Effector memory CD4-positive, alpha-beta T cell (primary cell): ENCODE measurements around the gene RNU6-9.
A peak's percentile ranks its signal among the peaks of the same experiment; 100 is the strongest.
"Not testable (repeated sequence)": the region's sequence is repeated elsewhere in the genome, so short reads cannot be mapped to it uniquely, and the experiment has no call there.

ENCODE experiments used
- DNase-seq, 3 donors: peaks; one replicate each; pipeline ENCODE4 v3.0.0-alpha.2; 2020
- H3K27ac ChIP-seq: 2 replicates; pipeline ENCODE4 v1.7.0; 2013; ENCODE audit warnings: mild to moderate bottlenecking, low read length, moderate library complexity; ENCODE audit not compliant: insufficient read depth, poor library complexity, severe bottlenecking
- H3K27me3 ChIP-seq: replicated peaks from 2 replicates; pipeline ENCODE4 v1.7.0; 2013; ENCODE audit warnings: mild to moderate bottlenecking, low read length; ENCODE audit not compliant: insufficient read depth, control insufficient read depth, poor library complexity, severe bottlenecking
- H3K36me3 ChIP-seq: 2 replicates; pipeline ENCODE4 v1.7.0; 2013; ENCODE audit warnings: mild to moderate bottlenecking, low read length, moderate library complexity; ENCODE audit not compliant: control insufficient read depth, insufficient read depth
- H3K4me1 ChIP-seq: 2 replicates; pipeline ENCODE4 v1.7.0; 2013; ENCODE audit warnings: low read length, mild to moderate bottlenecking; ENCODE audit not compliant: control insufficient read depth, insufficient read depth, poor library complexity, severe bottlenecking
- H3K4me3 ChIP-seq: 2 replicates; pipeline ENCODE4 v1.7.0; 2013; ENCODE audit warnings: low read length, low read depth, mild to moderate bottlenecking; ENCODE audit not compliant: insufficient read depth, poor library complexity, severe bottlenecking
- H3K9me3 ChIP-seq: 2 replicates; pipeline ENCODE4 v1.7.0; 2013; ENCODE audit warnings: mild to moderate bottlenecking, low read length, moderate library complexity; ENCODE audit not compliant: control insufficient read depth
- total RNA-seq, 3 donors: gene quantifications; one replicate each; lab custom pipeline; 2026; lab: John Stamatoyannopoulos, UW

Gene RNU6-9
- total RNA-seq, result 0 to 0.26 (median 0.17) reads per million in 3 donors

DNA sequence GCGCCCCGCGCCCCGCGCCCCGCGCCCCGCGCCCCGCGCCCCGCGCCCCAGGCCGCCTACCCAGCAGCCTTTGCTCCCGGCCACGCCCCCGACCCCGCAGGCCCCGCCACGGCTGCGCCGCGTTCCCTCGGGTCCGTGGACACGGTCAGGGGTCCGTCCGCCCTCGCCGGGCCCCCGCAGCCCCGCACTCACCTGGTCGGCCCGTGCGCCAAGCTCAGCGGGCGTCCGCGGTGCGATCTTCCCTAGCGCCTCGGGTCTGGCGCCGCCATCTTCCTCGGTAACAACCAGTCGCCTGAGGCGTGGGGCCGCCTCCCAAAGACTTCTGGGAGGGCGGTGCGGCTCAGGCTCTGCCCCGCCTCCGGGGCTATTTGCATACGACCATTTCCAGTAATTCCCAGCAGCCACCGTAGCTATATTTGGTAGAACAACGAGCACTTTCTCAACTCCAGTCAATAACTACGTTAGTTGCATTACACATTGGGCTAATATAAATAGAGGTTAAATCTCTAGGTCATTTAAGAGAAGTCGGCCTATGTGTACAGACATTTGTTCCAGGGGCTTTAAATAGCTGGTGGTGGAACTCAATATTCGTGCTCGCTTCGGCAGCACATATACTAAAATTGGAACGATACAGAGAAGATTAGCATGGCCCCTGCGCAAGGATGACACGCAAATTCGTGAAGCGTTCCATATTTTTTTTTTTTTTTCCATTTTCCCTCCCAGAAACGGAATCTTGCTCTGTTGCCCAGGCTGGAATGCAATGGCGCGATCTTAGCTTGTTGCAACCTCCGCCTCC is at the start of gene RNU6-9, which contains the start of gene MED16:
TSS of gene RNU6-9 (plus strand) at position 591 of the 796 bp plus-strand sequence.
TSS of gene MED16 (minus strand) at position 294 of the 796 bp plus-strand sequence. CDS start 2,056 bp downstream, outside the sequence.
- H3K27me3 ChIP-seq, result no peaks in the 10 kb centered on the region
- peaks cover 18% of the 10 kb centered on the region for H3K4me1 ChIP-seq
- H3K9me3 ChIP-seq, result no peaks in the 10 kb centered on the region
- peak within 1 kb of the TSS; percentile 87 for H3K27ac ChIP-seq
- peak; percentile 85 to 89 (median 86) for DNase-seq
- H3K4me3 ChIP-seq, result peak within 1 kb of the TSS; percentile 91
- H3K36me3 ChIP-seq, result peaks cover 30% of the 10 kb centered on the region

DNA sequence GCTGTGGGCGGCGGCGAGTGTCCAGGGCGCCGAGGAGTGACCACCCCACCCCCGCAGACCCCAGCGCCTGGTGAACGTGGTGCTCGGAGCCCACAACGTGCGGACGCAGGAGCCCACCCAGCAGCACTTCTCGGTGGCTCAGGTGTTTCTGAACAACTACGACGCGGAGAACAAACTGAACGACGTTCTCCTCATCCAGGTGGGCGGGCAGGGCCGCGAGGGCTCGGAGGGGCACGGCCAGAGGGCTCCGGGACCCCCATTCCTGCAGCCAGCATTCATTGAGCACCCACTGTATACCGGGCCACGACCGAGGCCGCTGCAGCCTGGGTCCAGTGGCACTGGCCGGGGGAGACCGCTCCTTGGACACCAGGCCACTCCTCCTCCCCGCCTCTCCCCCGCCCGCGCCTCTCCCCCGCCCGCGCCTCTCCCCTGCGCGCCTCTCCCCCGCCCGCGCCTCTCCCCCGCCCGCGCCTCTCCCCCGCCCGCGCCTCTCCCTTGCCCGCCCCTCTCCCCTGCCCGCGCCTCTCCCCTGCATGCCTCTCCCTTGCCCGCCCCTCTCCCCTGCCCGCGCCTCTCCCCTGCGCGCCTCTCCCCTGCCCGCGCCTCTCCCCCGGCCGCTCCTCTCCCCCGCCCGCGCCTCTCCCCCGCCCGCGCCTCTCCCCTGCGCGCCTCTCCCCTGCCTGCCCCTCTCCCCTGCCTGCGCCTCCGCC is 49.3 kb upstream of the RNU6-9 start:
- Histone ChIP-seq H3K4me3 (no peak overlapping the region), H3K27me3 (peaks cover 21% of the 10 kb centered on the region), H3K9me3 (no peaks in the 10 kb centered on the region), H3K36me3 (no peaks in the 10 kb centered on the region), H3K4me1 (peaks cover 8% of the 10 kb centered on the region), H3K27ac (no peak overlapping the region)
- no peak for DNase-seq

DNA sequence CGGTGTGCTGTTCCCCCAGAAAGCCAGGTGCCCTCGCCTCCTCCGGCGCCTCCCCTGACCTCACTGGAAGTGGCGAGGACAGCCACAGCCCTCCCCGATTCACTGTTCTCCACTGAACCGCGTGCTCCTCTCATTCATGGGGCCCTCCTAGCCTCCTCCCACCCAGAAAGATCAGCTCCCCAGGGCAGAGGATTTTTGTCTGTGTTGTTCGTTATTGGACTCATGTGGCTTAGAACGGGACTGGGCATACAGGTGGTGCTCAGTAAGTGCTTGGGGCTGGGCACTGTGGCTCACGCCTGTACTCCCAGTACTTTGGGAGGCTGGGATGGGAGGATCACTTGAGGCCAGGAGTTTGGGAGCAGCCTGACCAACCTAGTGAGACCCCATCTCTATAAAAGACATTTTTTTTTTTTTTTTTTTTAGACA is 48.7 kb upstream of the RNU6-9 start:
- Histone ChIP-seq H3K36me3 (no peaks in the 10 kb centered on the region), H3K27me3 (peaks cover 21% of the 10 kb centered on the region), H3K9me3 (no peaks in the 10 kb centered on the region), H3K4me1 (peaks cover 8% of the 10 kb centered on the region), H3K27ac (no peak overlapping the region), H3K4me3 (no peak overlapping the region)
- DNase-seq, result no peak

DNA sequence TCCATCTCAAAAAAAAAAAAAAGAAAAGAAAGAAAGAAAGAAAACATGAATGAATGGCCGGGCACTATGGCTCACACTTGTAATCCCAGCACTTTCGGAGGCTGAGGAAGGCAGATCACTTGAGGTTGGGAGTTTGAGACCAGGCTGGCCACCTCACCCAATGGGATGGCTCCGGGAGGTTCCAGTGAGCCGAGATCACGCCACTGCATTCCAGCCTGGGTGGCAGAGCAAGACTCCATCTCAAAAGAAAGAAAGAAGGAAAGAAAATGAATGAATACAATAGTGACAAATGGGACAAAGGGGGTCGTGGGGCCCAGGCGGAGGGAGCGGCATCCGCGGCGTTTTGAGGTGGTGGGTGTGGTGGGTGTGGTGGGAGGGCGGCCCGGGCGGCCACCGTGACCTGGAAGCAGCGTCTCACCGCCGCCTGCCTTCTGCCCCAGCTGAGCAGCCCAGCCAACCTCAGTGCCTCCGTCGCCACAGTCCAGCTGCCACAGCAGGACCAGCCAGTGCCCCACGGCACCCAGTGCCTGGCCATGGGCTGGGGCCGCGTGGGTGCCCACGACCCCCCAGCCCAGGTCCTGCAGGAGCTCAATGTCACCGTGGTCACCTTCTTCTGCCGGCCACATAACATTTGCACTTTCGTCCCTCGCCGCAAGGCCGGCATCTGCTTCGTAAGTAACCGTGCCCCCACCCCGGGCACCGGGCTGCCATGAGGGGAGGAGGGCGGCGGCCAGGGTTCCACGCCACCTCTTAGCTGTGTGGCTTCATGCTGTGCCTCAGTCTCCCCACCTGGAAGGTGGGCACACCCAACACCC is 47.4 kb upstream of the RNU6-9 start:
- no peak overlapping the region for H3K4me3 ChIP-seq
- H3K9me3 ChIP-seq, result no peaks in the 10 kb centered on the region
- H3K4me1 ChIP-seq, result peaks cover 8% of the 10 kb centered on the region
- H3K27ac ChIP-seq, result no peak overlapping the region
- H3K27me3 ChIP-seq, result peaks cover 33% of the 10 kb centered on the region
- DNase-seq, result no peak
- H3K36me3 ChIP-seq, result no peaks in the 10 kb centered on the region

DNA sequence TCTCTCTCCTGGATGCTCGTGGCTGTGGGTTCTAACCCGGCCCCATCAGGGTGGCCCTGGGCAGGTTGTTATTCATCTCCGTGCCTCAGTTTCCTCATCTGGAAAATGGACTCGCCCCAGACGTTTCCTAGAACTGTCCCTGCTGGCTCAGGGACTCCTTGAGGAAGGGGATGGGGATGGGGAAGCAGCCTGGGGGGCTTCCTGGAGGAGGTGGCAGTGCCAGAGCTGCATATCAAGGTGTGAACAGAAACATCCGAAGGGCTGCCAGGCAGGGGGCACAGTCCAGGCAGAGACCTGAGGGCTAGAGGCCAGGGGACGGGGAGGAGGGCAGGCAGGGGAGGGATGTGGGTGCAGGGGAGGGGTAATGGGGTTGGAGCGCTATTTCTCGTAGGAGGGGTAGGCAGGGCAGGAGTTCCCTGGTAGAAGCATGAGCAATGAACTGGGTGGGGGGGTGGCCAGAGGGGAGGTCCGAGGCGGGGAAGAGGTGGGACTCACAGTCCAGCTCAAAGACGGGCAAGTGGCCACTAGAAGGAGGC is 44.8 kb upstream of the RNU6-9 start:
- Histone ChIP-seq H3K9me3 (no peaks in the 10 kb centered on the region), H3K27me3 (peaks cover 36% of the 10 kb centered on the region), H3K36me3 (no peaks in the 10 kb centered on the region), H3K4me1 (peaks cover 4% of the 10 kb centered on the region), H3K27ac (no peak overlapping the region), H3K4me3 (no peak overlapping the region)
- DNase-seq, result no peak

DNA sequence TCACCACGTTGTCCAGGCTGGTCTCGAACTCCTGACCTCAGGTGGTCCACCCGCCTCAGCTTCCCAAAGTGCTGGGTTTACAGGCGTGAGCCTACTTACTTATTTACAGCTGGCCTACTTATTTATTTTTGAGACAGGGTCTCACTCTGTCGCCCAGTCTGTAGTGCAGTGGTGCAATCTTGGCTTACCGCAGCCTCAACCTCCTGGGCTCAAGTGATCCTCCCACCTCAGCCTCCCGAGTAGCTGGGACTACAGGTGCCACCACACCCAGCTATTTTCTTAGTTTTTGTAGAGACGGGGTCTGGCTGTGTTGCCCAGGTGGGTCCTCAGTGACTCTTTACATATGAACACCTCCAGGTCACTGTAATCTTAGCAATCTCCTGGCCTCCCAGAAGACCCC is 44.1 kb upstream of the RNU6-9 start:
- H3K4me1 ChIP-seq, H3K36me3 ChIP-seq, H3K4me3 ChIP-seq, H3K9me3 ChIP-seq, DNase-seq, H3K27ac ChIP-seq: not testable (repeated sequence)
- peaks cover 34% of the 10 kb centered on the region for H3K27me3 ChIP-seq

- Histone ChIP-seq H3K4me1 (no peaks in the 10 kb centered on the region), H3K9me3 (no peaks in the 10 kb centered on the region), H3K27ac (no peak overlapping the region), H3K4me3 (no peak overlapping the region), H3K36me3 (no peaks in the 10 kb centered on the region), H3K27me3 (peaks cover 30% of the 10 kb centered on the region)
- no peak for DNase-seq
Measured at GRCh38 chr19:850221-850978, 42.9 kb upstream of the RNU6-9 start.

DNA sequence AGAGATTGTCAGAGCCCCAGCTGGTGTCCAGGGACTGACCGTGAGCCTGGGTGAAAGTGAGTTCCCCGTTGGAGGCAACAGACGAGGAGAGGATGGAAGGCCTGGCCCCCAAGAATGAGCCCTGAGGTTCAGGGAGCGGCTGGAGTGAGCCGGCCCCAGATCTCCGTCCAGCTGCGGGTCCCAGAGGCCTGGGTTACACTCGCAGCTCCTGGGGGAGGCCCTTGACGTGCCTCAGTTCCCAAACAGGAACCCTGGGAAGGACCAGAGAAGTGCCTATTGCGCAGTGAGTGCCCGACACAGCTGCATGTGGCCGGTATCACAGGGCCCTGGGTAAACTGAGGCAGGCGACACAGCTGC is 42.3 kb upstream of the RNU6-9 start:
- Histone ChIP-seq H3K36me3 (no peaks in the 10 kb centered on the region), H3K27ac (no peak overlapping the region), H3K4me1 (no peaks in the 10 kb centered on the region), H3K9me3 (no peaks in the 10 kb centered on the region), H3K27me3 (peaks cover 30% of the 10 kb centered on the region), H3K4me3 (no peak overlapping the region)
- DNase-seq, result no peak
